PFSK-1 (cell line): ENCODE data around the gene SART3.

Source experiments
- FOXP2 ChIP-seq: optimal IDR thresholded peaks from 2 replicates; pipeline ENCODE3; 2011; ENCODE audit warnings: borderline replicate concordance, control low read depth, inconsistent platforms; ENCODE audit not compliant: insufficient read depth; ENCODE audit errors: extremely low read length, extremely low read depth
- POLR2AphosphoS5 ChIP-seq: IDR thresholded peaks from 2 replicates; pipeline ENCODE4 v1.6.1; 2012; ENCODE audit warnings: low read depth, mild to moderate bottlenecking, control low read depth, low read length, moderate library complexity
- SIN3A ChIP-seq: IDR thresholded peaks from 2 replicates; pipeline ENCODE4 v1.6.1; 2012; ENCODE audit warnings: mild to moderate bottlenecking, low read length, moderate library complexity, borderline replicate concordance; ENCODE audit not compliant: insufficient read depth
- TAF1 ChIP-seq: IDR thresholded peaks from 2 replicates; pipeline ENCODE4 v1.6.1; 2012; ENCODE audit warnings: low read length, control low read depth, borderline replicate concordance; ENCODE audit not compliant: insufficient read depth

- TF ChIP-seq TAF1 (no peak), SIN3A (no peak), POLR2AphosphoS5 (no peak), FOXP2 (no peak)
These were observed 31.3 kb upstream of the SART3 start for GRCh38 chr12:108592033-108592909.
